ENCODE data around the gene PLAU.

DNA sequence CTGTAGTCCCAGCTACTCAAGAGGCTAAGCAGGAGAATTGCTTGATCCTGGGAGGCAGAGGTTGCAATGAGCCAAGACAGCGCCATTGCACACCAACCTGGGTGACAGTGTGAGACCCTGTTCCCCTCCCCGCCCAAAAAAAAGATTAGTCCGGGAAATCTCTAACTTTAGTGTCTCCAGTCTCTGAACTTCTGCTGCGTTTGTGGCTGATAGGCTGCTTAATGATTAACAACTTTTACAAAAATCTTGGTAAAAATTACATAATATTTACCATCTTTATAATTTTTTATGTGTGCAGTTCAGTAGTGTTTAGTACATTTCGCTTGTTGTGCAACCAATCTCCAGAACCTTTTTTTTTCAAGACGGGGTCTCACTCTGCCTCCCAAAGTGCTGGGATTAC is 9.7 kb upstream of the PLAU start:
- no peak for TF ChIP-seq CEBPB (IDR thresholded peaks at IDR 0.05)
- no peak for TF ChIP-seq TCF12 (IDR thresholded peaks at IDR 0.05; ENCODE audit: low read depth)
- no peak for TF ChIP-seq EP300 (IDR thresholded peaks at IDR 0.05; ENCODE audit: borderline replicate concordance)

Measured in Ishikawa (cell line).